GM23248 (cell line): ENCODE data around the gene CKS1B.

Experiments used
- EZH2 ChIP-seq: fragments of 200-600 bp; sonication (generic); IDR thresholded peaks from 2 replicates; pipeline ENCODE4 v1.6.1; 2018; ENCODE audit warnings: antibody characterized with exemption, mild to moderate bottlenecking; ENCODE audit not compliant: insufficient read depth, poor library complexity, severe bottlenecking
- EZH2phosphoT487 ChIP-seq: fragments of 200-600 bp; sonication (generic); IDR thresholded peaks from 2 replicates; pipeline ENCODE4 v1.6.1; 2018; ENCODE audit warnings: antibody characterized with exemption, moderate library complexity, mild to moderate bottlenecking, low read depth; ENCODE audit not compliant: insufficient read depth

GRCh38 chr1:154967331-154967950 is 7.0 kb upstream of the CKS1B start:
- TF ChIP-seq EZH2phosphoT487: no peak
- no peak for TF ChIP-seq EZH2
